GM18498 (cell line): ENCODE measurements around the gene HNRNPDL.
A peak's percentile ranks its signal among the peaks of the same experiment; 100 is the strongest.
"Not testable (repeated sequence)": the region's sequence is repeated elsewhere in the genome, so short reads cannot be mapped to it uniquely, and the experiment has no call there.

ENCODE experiments used
- ATAC-seq: cut with Tn5 transposase; IDR thresholded peaks from one replicate; pipeline ENCODE4 v1.9.1; 2021; ENCODE audit warnings: mild to moderate bottlenecking, moderate library complexity; ENCODE audit not compliant: unreplicated experiment

Gene HNRNPDL

GRCh38 chr4:82390061-82390460 is 40.2 kb downstream of the HNRNPDL start:
- not testable (repeated sequence) for ATAC-seq

GRCh38 chr4:82388405-82388804 is 41.9 kb downstream of the HNRNPDL start:
- ATAC-seq, result no peak

GRCh38 chr4:82386312-82386711 is 44.0 kb downstream of the HNRNPDL start:
- not testable (repeated sequence) for ATAC-seq

GRCh38 chr4:82382751-82383150 is 47.5 kb downstream of the HNRNPDL start:
- ATAC-seq, result no peak

- no peak for ATAC-seq
Observed at GRCh38 chr4:82381661-82382296, 48.5 kb downstream of the HNRNPDL start.

GRCh38 chr4:82381235-82381634 is 49.0 kb downstream of the HNRNPDL start:
- no peak for ATAC-seq

- ATAC-seq, result no peak
Observed at GRCh38 chr4:82380831-82381230, 49.4 kb downstream of the HNRNPDL start.

GRCh38 chr4:82380344-82380743 is 49.9 kb downstream of the HNRNPDL start:
- no peak for ATAC-seq

GRCh38 chr4:82376109-82376508 is 54.2 kb downstream of the HNRNPDL start:
- no peak for ATAC-seq

GRCh38 chr4:82373816-82374625 is 56.2 kb downstream of the HNRNPDL start, which contains the start of gene HNRNPD:
Gene HNRNPD, minus strand, starts transcription at chr4:82373991. Its CDS starts 313 bp downstream, at chr4:82373678.
- ATAC-seq, result peak; percentile 93

GRCh38 chr4:82373486-82373815 is 56.8 kb downstream of the HNRNPDL start:
- peak; percentile 27 for ATAC-seq
